Right atrium auricular region (tissue), 2 donors: ENCODE measurements around the gene OGN. TPM values are rescaled to one million over a fixed set of nuclear protein-coding genes. Genes with fewer than 3 reads are reported as not detected.
A peak's percentile ranks its signal among the peaks of the same experiment; 100 is the strongest.

Source experiments
- DNase-seq: peaks from one replicate; pipeline ENCODE4 v3.0.0-alpha.2; 2019; ENCODE audit warnings: low spot score
- H3K27ac ChIP-seq, 2 donors: fragments of 200-600 bp; sonication (generic); 1 replicate in 1 of 2; 2 replicates in 1 of 2; pipeline ENCODE4 v1.5.1; 2016 to 2019
- H3K27me3 ChIP-seq, 2 donors: fragments of 200-600 bp; sonication (generic); one replicate each; pipeline versions ENCODE4 v1.5.1 to v1.6.0; 2017 to 2019
- H3K36me3 ChIP-seq: fragments of 200-600 bp; sonication (generic); one replicate; pipeline ENCODE4 v1.5.1; 2016
- H3K4me1 ChIP-seq, 2 donors: fragments of 200-600 bp; sonication (generic); one replicate each; pipeline versions ENCODE4 v1.5.1 to v1.6.0; 2017 to 2019
- H3K4me3 ChIP-seq, 2 donors: fragments of 200-600 bp; sonication (generic); 1 replicate in 1 of 2; 2 replicates in 1 of 2; pipeline ENCODE4 v1.5.1; 2017 to 2019; ENCODE audit warnings: mild to moderate bottlenecking in 1 of 2, moderate library complexity in 1 of 2
- H3K9me3 ChIP-seq, 2 donors: fragments of 200-600 bp; sonication (generic); one replicate each; pipeline ENCODE4 v1.5.1; 2019
- CTCF ChIP-seq, 2 donors: fragments of 200-600 bp; sonication (generic); IDR thresholded peaks; one replicate each; pipeline ENCODE4 v1.5.1; 2019; ENCODE audit warnings: antibody characterized with exemption in 2 of 2
- total RNA-seq, 2 donors: library from RNA; depleted of rRNA; stranded (reverse); fragments of >200 nt; gene quantifications; one replicate each; pipeline ENCODE4 v1.1.0, GENCODE V29; 2016

OGN gene
- total RNA-seq, 2 donors from 2014 or later = 15.5 to 39.1 TPM

DNA sequence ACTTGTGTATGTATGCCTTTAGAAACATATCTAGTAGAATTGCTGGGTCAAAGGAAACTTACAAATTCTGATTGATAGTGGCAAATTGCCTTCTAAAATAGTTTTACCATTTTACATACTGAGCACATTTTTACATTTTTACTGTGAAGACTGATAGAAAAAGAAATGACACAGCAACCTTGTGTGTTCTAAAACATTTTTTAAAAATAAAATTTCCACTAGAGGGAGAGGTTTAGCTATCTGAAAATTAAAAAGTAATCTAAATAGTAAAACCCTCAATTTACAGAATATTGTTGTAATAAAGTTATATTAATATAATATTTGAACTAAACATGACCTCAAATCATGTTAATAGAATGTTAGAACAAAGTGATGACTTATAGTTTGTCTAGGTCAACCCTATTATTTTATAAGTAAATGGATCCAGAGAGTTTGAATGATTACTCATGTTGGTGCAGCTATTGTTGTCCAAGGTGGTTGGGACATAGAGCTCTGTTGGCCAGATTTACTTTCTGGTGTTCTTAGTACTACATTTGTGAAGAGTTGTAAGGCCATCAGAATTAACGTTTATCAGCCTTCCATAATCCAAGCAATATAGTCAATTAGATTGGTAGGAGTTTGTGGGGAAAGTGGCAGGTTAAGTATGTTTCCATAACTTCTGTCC, 61.4 kb downstream of the OGN start:
- no peaks in the 10 kb centered on the region for H3K27me3 ChIP-seq
- TF ChIP-seq CTCF (IDR thresholded peaks at IDR 0.05) = peak in 1 of 2 donors; percentile 49
- H3K4me3 ChIP-seq = no peak overlapping the region
- H3K4me1 ChIP-seq = no peaks in the 10 kb centered on the region
- no peak for DNase-seq
- H3K36me3 ChIP-seq = no peaks in the 10 kb centered on the region
- no peak overlapping the region for H3K27ac ChIP-seq
- no peaks in the 10 kb centered on the region for H3K9me3 ChIP-seq

GRCh38 chr9:92341578-92341977, 62.8 kb downstream of the OGN start:
- DNase-seq = no peak
- no peak overlapping the region for H3K27ac ChIP-seq
- H3K27me3 ChIP-seq = no peaks in the 10 kb centered on the region
- no peaks in the 10 kb centered on the region for H3K9me3 ChIP-seq
- no peak overlapping the region for H3K4me3 ChIP-seq
- H3K4me1 ChIP-seq = no peaks in the 10 kb centered on the region
- no peaks in the 10 kb centered on the region for H3K36me3 ChIP-seq
- no peak for TF ChIP-seq CTCF (IDR thresholded peaks at IDR 0.05)

DNA sequence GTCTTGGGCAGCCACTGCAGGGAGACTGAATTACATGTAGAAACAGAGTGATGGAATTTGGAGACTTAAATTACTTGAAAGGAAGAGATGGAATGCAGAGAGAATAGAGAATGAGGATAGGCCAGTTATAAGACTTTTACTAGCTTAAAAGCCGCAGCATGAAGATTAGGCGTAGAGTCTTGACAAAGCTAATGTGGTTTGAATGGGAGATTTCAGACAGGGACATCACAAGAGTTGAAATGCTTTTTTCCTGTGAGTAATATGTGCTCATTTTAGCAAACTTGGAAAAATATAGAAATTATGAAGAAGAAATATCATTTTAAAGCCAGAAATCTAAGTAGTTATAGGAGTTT, 71.1 kb downstream of the OGN start:
- no peaks in the 10 kb centered on the region for H3K9me3 ChIP-seq
- no peaks in the 10 kb centered on the region for H3K36me3 ChIP-seq
- no peaks in the 10 kb centered on the region for H3K27me3 ChIP-seq
- peak overlapping the region; percentile 6 to 56 for H3K27ac ChIP-seq
- no peak overlapping the region for H3K4me3 ChIP-seq
- TF ChIP-seq CTCF (IDR thresholded peaks at IDR 0.05) = no peak
- no peaks in the 10 kb centered on the region for H3K4me1 ChIP-seq
- no peak for DNase-seq

Other genes with a start within 250 kb of the OGN start
- 10 to 100 TPM; 40.1 to 55.1 TPM for gene IARS1, start 110.9 kb downstream of the OGN start, total RNA-seq
- 10 to 100 TPM; 11.4 to 12.3 TPM for gene NOL8, start 79.2 kb downstream of the OGN start, total RNA-seq
- gene CENPP, start 78.6 kb downstream of the OGN start, total RNA-seq = 1 to 10 TPM; 1.1 to 1.2 TPM
- 10 to 100 TPM; 22.7 to 26.5 TPM for gene OMD, start 19.9 kb upstream of the OGN start, total RNA-seq
- 10 to 100 TPM in 1 of 2 donors, 1 to 10 TPM in 1; 3.9 to 29.0 TPM for gene ASPN, start 77.9 kb upstream of the OGN start, total RNA-seq
- 10 to 100 TPM in 1 of 2 donors, 1 to 10 TPM in 1; 7.3 to 18.5 TPM for gene ECM2, start 131.4 kb upstream of the OGN start, total RNA-seq